Pulmonary artery endothelial cell (primary cell): ENCODE measurements around the gene CMIP. TPM values are rescaled to one million over a fixed set of nuclear protein-coding genes. Genes with fewer than 3 reads are reported as not detected.

ENCODE experiments used
- DNase-seq: peaks from one replicate; pipeline ENCODE4 v3.0.0-alpha.2; 2011; ENCODE audit warnings: low read depth, low spot score
- total RNA-seq: library from RNA; depleted of rRNA; stranded (reverse); fragments of >200 nt; gene quantifications from 2 replicates; pipeline ENCODE4 v1.2.3, GENCODE V29; 2014

Gene CMIP
- total RNA-seq, 1 donor from 2014 or later, result 30.1 TPM

GRCh38 chr16:81548551-81548875 lies 103.9 kb downstream of the CMIP start:
- no peak for DNase-seq

- DNase-seq, result no peak
Observed at GRCh38 chr16:81548876-81549546, 104.4 kb downstream of the CMIP start.

GRCh38 chr16:81549547-81550431 lies 105.2 kb downstream of the CMIP start:
- no peak for DNase-seq

GRCh38 chr16:81550432-81550808 lies 105.8 kb downstream of the CMIP start:
- DNase-seq, result no peak

GRCh38 chr16:81551151-81551808 lies 106.7 kb downstream of the CMIP start:
- DNase-seq, result no peak

GRCh38 chr16:81551821-81552304 lies 107.3 kb downstream of the CMIP start:
- DNase-seq, result no peak

GRCh38 chr16:81552743-81553079 lies 108.1 kb downstream of the CMIP start:
- DNase-seq, result no peak

GRCh38 chr16:81553080-81553813 lies 108.6 kb downstream of the CMIP start:
- no peak for DNase-seq

- DNase-seq, result no peak
Observed at GRCh38 chr16:81553814-81554675, 109.4 kb downstream of the CMIP start.

- DNase-seq, result no peak
Observed at GRCh38 chr16:81554979-81555378, 110.4 kb downstream of the CMIP start.

- DNase-seq, result no peak
Observed at GRCh38 chr16:81555660-81556059, 111.1 kb downstream of the CMIP start.

- no peak for DNase-seq
Observed at GRCh38 chr16:81556715-81557284, 112.2 kb downstream of the CMIP start.

GRCh38 chr16:81558077-81558443 lies 113.5 kb downstream of the CMIP start:
- DNase-seq, result no peak

GRCh38 chr16:81558444-81559175 lies 114.0 kb downstream of the CMIP start:
- no peak for DNase-seq

- DNase-seq, result no peak
Observed at GRCh38 chr16:81560979-81561657, 116.5 kb downstream of the CMIP start.

GRCh38 chr16:81562174-81562849 lies 117.7 kb downstream of the CMIP start:
- DNase-seq, result no peak

GRCh38 chr16:81562926-81563325 lies 118.3 kb downstream of the CMIP start:
- DNase-seq, result no peak

GRCh38 chr16:81564421-81564911 lies 119.9 kb downstream of the CMIP start:
- DNase-seq, result no peak
